Suppressor macrophage treated with lipopolysaccharide for 4 hours (primary cell): Measurements from ENCODE around the gene ISCA2.

Source experiments
- DNase-seq: peaks from one replicate; pipeline ENCODE4 v3.0.0-alpha.2; 2020

ISCA2 gene

GRCh38 chr14:74508844-74509428, 15.4 kb downstream of the ISCA2 start:
- DNase-seq: no peak

- DNase-seq: no peak
Measured at GRCh38 chr14:74509587-74510222, 16.1 kb downstream of the ISCA2 start.

- DNase-seq: peak; percentile 13
Measured at GRCh38 chr14:74510223-74510931, 16.8 kb downstream of the ISCA2 start.

GRCh38 chr14:74510959-74511409, 17.4 kb downstream of the ISCA2 start:
- peak; percentile 75 for DNase-seq

GRCh38 chr14:74511966-74512830, 18.6 kb downstream of the ISCA2 start:
- DNase-seq: no peak

GRCh38 chr14:74514471-74514941, 20.9 kb downstream of the ISCA2 start:
- DNase-seq: peak; percentile 83

GRCh38 chr14:74515891-74516412, 22.4 kb downstream of the ISCA2 start:
- no peak for DNase-seq

- DNase-seq: no peak
Measured at GRCh38 chr14:74516451-74517160, 23.0 kb downstream of the ISCA2 start.

GRCh38 chr14:74517731-74518130, 24.2 kb downstream of the ISCA2 start:
- DNase-seq: no peak

GRCh38 chr14:74518221-74518620, 24.7 kb downstream of the ISCA2 start:
- no peak for DNase-seq

- DNase-seq: no peak
Measured at GRCh38 chr14:74519316-74520074, 25.9 kb downstream of the ISCA2 start.

GRCh38 chr14:74521756-74522155, 28.2 kb downstream of the ISCA2 start:
- DNase-seq: no peak

GRCh38 chr14:74522740-74523139, 29.2 kb downstream of the ISCA2 start:
- DNase-seq: no peak

- no peak for DNase-seq
Measured at GRCh38 chr14:74524076-74524811, 30.7 kb downstream of the ISCA2 start.

- DNase-seq: no peak
Measured at GRCh38 chr14:74524812-74525135, 31.2 kb downstream of the ISCA2 start.

GRCh38 chr14:74525361-74525851, 31.8 kb downstream of the ISCA2 start:
- DNase-seq: peak; percentile 22

- no peak for DNase-seq
Measured at GRCh38 chr14:74526854-74527585, 33.5 kb downstream of the ISCA2 start.

GRCh38 chr14:74527736-74528280, 34.2 kb downstream of the ISCA2 start:
- no peak for DNase-seq

- DNase-seq: no peak
Measured at GRCh38 chr14:74528406-74528805, 34.8 kb downstream of the ISCA2 start.

- no peak for DNase-seq
Measured at GRCh38 chr14:74528886-74529285, 35.3 kb downstream of the ISCA2 start.
